ENCODE results near the gene DCLK2.

Gene DCLK2

DNA sequence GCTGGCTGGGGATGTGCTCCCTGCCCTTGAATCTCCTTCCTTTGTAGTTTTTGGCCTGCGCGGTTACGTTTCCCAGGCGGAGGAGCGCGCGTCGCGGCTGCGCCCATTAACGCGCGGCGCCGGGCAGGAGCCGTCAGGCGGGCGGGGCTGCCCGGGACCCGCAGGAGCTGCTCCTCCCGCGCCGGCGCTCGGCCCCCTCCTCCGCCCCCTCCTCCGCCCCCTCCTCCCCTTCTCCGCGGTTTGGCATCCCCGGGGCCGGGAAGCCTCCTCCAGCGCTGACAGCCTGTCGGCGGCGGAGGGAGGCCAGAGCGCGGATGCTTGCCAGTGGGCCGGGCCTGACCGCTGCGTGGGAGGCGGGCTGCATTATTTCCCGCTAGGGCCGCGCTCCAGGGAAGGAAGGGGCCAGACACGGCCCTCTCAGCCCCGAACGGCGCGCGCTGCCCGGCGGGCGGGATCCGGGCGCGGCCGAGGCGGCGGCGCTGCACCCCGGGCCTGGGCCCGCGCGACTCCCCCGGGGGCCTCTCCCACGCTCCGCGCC lies at the start of gene DCLK2:
TSS of gene DCLK2 (plus strand) at position 405 of the 538 bp plus-strand sequence. CDS start 583 bp downstream, outside the sequence.
- DNase-seq, result peak; percentile 24 to 41

DNA sequence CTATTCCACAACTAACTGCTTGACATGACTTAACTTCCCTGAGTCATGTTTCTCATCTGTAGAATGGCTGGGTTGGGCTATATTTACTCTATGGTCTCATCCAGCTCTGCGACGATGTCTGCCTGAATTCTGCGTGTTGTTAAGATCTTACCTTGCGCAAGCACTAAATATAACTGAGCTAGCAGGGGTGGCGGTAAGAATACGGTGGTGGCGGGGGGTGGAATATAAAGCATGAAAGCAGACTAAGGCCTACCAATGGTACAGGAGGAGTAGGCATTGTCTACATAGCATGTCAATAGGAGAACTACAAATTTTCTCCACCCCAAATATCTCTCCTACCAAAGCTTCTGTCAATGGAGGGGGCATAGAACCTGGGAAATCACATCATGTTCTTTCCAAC lies 45.7 kb upstream of the DCLK2 start:
- no peak for DNase-seq

DNA sequence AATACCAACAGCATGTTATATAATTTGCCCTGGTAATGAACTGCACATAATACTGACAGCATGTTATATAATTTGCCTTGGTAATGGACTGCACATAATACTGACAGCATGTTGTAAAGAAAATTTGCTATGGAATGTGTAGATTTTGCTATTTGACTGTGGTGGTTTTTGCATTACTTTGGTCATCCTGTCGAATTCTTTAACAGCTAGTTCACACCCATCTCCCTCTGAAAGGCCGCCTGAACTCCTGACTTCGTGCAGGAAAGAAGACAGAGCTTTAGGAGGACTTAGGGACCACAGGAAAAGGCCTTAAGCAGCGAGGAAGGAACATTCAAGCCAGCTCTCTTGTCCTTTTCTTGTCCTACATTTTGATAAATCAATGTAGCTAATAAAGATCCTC lies 45.2 kb upstream of the DCLK2 start:
- no peak for DNase-seq

DNA sequence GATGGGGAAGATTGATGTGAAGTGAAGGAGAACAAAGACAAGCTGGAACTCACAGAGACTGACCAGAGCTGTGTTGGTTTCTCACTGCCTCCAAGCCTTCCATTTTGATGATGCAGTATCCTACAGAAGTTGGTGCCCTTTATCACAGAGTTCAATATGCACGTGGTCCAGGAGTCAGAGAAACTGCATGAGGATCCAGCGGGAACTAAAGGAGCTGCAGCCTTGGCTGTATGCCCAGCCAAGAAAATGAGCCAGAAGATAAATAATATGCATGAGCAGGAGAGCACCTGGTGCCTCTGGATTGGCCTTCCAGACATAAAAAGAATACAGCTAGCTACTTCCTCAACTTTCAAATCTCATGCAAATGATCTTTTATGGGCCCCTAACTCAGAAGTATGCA lies 44.3 kb upstream of the DCLK2 start:
- DNase-seq, result peak in 1 of 2 experiments; percentile 22

DNA sequence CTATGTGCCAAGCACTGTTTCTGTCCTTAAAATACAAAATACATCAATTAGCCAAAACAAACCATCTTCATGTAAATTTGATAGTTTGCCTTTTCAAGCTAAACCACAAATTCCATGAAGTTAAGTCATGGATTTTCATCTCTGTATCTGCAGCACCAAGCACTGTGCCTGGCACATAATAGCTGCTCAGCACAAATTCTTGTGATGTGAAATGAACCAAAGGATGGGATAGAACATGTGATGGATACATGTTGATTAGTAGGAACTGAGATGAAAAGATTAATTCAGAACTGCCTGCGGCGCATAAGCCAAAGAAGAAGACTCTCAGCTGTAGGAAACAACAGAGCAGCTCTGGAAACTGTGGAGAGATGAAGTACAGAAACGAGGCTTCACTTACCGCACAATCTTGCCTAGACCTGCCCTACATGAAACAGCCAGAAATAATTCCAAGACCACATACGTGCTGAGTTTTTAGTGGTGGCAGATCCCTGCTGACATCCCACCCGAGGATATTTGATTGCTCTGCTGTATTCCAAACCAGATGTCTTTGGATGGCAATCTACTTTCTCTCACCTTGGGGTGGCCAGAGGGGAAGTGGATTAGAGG lies 40.9 kb upstream of the DCLK2 start:
- no peak for DNase-seq

DNA sequence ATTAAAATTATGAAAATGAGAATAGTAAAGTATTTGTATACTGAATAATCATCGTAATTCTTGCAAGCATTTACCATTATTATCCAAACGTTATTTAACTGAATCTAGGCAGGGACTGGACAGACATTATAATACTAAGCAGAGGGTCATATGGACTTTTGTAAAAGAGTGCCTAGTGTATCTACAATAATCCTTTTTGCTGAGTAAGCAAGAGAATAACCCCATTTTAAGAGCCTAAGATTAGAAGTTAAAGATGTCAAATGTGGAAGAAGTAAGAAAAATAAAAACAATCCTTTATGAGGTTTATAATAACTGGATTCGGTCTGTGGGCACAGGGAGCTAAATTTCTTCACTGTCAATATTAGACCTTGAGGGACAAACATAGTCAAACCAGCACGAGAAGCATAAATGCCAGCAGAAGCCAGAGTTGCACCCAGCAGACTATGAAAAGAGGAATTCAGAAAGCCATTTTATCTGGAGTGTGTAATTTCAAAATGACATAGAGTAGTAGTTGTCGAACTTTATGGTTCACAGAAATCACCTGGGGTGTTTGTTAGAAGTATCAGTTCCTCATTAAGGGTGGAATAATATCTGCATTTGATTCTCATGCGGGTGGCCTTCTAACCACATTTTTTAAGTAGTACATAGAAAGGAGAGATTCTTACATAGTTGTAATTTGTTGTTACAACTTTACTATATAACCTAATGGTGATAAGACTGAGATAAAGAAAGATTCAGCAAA lies 39.7 kb upstream of the DCLK2 start:
- no peak for DNase-seq

DNA sequence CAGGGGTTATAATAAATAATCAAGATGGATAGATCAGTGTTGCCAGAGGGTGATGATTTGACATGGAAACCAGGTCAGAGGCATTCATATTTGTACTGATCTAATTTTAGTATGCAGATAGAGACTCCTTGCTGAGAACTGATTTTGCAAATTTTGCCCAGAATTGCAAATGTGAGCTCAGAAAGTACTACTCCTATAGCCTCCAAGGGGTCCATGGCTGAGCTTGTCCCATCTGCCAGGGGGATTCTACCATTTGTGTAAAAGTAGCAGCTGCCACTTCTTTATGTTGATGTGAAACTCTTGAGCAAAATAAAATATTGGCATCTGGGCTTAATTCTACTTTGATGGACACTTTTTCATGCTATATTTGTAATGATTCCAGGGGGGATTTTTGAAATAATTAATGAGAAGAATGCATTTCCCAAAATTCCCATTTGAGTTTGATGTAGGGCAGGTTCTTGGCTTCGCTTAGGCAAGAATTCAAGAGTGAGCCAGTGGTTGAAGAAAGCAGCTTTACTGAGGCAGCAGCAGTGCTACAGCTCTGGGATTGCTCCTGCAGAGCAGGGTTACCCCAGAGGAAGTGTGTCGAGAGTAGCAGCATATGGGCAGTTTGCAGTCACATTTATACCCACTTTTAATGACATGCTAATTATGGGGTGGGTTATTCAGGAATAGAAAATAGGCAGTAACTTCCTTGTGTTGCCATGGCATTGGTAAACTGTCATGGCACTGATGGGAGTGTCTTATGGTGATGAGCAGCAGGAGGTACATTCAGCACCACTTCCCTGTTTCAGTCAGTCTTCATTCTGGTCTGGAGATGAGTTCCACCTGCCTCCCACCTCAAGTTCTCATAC lies 38.7 kb upstream of the DCLK2 start:
- peak in 1 of 2 experiments; percentile 8 for DNase-seq

DNA sequence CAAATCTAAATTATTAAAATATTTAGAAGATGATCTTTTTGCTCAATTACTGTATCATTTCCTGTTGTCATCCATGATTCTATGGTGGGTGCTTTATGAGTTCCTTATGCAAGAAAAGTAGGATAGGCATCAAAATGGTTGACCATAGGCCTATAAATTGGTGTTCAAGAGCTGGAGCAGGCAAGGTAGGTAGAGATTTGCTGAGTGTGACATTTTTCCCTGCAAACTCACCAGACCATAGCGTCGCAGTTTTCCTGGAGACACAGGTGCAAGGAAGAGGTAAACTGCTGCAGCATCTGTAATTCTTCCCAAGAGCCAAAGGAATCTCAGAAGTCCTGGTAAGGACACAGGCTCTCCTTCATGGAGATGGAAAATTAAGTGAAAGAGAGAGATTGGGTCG lies 33.7 kb upstream of the DCLK2 start:
- DNase-seq, result no peak

DNA sequence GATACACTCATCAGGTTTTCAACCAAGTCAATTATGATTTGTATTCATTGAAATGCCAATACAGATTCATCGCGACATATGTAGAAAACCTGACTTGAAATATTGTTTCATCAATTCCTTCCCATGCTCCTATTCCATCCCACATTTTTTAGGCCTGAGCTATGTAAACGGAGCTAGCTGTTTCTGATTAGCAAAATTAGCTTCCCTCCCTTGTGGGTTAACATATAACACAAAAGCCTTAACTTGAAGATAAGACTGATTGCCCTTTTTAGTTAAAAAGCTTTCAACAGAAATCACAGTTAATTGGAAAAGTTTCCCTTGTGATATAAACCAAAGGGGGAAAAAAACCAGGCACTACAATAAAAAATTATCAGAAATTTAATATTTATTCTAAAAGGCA lies 32.8 kb upstream of the DCLK2 start:
- no peak for DNase-seq

DNA sequence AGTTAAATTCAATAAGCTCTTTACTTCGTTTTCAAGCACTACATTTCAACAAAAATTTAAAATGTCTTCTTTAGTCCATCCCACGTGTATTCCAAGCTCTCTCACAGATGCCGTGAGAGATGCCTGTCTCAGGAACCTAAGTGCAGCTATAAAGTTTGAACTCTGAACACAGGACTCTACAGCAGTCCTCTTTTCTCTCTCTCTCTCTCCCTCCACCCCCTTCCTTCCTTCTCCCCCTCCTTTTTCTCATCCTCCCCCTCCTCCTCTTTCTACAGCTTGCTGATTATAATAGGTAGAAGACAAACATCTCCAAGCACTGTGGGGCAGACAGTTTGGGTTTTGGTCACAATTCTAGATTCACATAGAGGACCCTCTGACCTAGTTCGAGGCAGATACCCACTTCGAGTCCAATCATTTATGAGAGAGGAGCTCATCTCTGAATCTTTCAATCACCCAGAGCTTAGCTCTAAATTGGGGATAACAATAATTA lies 31.5 kb upstream of the DCLK2 start:
- no peak for DNase-seq

DNA sequence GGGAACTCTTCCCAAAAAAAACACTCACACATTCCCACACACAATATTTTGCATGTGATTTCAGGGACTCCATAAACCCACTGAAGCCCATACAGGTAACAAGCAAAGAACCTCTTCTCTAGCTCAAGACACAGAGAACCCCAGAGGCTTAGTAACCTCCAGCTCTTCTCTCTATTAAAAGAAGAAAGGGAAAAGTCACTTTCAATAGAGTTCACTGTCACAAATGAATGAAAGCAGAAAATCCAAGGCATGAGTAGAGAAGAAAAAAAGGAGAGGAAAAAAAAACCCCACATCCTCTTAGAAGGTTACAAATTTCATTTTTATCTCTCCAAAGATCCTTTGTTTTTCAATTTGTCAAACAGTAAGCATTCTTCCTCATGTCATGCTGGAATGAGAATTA lies 30.7 kb upstream of the DCLK2 start:
- DNase-seq, result no peak

DNA sequence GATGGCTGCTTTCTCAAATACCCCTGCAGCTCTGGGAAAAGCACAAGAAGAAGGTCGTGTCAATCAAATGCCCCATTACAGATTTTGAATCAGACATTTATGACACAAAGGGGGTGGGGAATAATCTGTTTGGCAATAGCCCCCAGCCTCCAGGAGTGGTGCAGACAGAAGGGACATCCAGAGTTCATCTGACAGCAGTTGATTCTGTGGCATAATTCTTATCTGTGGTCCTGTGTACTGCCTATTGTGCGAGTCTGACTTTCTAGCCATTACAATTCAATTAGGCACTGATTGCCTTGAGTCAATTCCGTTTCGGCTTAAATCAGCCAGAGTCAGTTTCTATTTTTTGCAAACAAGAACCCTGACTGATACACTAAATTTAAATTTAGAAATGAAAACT lies 28.6 kb upstream of the DCLK2 start:
- DNase-seq, result no peak

DNA sequence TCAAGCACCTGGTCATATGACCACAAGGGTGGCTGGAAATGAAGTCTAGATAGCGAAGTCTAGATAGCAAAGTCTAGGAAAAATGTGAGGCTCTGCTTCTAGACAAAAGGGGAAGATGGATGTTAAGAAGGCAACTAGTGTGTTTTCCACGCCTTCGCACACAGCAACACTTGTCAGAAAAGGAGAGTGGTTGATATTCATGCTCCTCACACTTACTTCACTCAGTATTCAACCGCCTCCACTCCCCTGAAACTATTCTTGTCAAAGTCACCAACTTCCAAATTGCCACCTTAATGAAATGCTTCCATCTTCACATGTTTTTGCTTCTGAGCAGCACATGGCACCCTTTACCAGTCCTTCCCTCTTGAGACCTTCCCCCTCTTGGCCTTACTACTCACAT lies 27.7 kb upstream of the DCLK2 start:
- no peak for DNase-seq

DNA sequence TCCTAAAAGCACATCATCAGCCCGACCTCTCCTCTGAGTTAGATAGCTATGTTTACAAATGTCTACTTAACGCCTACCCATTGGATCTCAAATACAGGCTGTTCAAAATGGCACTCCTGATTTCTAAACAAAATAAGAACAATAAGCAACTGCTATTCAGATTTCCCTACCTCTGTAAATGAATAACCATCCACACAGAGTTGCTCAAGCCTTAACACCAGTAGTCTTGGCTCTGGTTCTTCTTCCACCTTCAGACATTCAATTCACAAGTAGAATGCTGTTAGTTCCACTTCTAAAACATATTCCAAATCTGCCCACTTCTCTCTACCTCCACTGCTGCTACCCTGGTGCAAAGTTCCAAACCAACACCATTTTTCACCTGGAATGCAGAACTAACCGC lies 27.1 kb upstream of the DCLK2 start:
- DNase-seq, result no peak

DNA sequence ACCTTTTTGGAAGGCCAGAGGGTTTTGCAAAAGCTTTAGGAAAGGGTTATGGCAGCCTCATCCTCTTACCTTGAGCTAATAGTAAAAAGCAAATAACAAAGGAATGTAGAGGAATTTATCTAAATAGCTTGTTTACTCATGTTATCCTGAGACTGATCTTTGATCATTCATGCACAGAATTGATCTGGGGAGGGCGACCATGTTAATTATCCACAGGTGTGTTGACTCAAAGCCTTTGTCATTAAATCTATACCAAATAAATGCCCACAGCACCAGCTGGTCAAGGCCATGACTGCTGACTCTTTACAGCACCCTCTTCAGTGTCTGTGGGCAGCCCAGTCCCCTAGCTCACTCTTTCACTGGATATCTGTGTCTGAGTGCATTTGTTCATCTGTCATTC lies 22.8 kb upstream of the DCLK2 start:
- DNase-seq, result no peak

DNA sequence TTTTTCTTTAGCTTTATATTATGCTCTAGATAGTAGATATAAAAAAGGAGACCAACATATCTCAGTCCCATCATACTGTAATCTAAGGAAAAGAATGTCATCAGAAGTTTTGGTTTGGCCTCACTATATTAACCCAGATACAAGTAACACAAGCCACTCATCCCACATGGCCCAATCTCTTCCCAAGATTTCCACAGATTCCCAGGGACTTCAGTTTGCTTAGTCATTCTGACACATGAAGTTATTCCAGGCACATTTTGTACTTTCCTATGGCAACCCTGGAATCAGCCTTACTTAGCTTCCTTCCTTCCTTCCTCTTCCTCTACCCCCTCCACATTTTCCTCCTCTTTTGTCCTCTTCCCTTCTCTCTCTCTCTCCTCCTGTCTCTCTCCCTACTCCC lies 21.7 kb upstream of the DCLK2 start:
- no peak for DNase-seq

DNA sequence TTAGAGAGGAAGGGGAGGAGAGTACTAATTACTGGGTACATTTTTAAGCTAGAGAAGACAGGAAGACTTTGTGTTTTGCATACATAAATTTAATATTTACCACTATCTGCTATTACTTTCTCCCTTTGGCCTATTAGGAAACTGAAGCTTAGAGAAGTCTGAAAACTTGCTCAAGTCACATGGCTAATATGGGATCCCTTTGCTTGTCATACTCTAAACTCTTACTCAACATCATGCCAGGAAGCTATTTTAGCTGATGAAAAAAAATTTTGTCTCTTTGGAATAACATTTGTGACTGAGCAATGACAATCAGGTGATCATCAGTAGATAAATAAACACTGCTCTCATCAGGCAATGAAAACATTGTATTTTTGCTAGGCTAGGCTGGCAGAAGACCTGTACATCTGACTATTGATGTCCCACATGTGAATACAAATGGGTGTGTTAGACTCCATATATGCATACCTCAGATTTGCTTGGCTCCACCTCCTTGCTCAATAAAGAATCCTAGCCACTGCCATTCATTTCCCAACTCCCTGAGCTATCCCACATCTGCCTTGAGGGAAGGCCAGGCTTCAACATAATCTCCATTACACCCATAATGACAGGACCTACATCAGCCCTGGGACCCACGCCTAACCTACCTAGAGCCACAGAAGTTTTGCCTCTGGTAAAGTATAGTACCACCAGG lies 17.0 kb upstream of the DCLK2 start:
- no peak for DNase-seq

DNA sequence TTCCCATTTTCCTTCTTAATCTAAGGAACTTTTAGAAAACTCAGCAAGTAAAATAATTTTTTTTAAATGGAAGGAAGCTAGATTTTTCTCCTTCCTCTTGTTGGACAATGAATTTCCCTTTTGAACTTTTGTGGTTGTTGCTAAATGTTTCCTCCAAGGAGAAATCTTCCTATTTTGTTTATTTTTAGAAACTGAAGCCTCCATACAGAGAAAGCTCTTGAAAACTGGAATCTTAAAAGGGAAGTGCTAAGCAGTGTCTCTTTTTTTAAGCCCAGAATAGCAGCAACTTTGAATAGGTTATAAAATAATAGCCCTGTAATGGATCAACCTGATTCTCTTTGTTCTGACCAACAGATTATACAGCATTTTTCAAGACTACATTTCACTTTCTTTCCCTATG lies 15.1 kb upstream of the DCLK2 start:
- no peak for DNase-seq

DNA sequence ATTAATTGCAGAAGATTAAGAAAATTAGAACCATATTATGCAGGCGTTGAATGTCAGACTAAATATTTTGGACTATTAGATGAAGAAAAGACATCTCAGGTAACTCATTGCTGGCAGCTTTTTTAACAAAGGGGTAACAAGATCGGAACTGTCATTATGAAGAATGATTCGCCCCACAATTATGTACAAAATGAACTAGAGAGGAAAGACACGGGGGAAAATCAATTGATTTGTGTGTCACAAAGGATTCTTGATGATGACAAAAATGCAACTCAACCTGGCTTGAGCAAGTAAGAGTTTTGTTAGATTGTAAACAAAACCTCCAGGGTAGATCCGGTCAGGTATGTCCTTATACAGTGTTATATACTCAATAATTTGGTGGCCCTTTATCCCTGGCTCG lies 12.5 kb upstream of the DCLK2 start:
- DNase-seq, result no peak

DNA sequence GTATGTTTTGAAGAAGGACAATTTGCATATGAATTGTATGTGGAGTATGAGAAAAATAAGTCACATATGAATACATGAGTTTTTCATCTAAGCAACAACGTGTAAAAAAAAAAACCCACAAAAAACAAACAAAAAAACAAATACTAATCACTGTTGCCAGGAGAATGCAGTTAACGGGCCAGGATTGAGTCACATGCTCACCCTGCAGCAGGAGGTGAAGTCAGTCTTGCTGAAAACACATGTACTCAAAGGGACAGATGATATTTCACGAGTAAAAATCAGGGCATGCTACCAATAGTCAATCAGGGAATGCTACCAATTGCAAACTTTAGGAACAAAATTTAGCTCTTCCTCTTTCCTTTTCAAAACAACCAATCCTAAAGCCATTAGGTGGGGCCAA lies 10.4 kb upstream of the DCLK2 start:
- DNase-seq, result no peak

DNA sequence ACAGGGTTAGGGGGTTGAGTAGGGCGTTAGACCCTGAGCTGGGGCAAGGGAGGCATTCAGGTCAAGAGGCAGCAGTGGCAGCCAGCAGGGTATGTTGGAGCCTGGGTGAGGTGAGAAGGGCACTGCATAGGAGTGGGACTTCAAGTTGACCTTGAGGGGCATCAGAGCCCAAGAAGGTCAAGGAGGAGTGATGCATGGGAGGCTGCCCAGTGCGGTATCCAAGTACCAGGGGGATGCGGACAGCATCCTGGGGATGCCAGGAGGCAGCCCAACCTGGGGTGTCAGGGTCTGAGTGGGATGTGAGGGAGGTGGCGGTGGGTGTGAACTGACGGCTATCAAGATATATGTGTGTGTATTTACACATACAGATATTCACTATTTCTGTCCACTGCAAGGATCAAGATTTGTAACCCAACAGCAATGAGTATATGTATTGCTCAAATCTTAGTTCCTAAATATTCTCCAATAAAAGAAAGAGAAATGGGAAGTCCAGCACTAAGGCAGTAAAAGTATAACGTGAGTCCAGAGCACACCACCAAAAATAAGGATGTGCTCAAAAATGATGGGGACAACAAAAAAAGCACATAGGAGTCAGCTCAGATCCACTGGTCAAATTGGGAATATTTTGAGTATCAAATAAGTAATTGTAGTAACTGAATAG lies 9.8 kb upstream of the DCLK2 start:
- no peak for DNase-seq

DNA sequence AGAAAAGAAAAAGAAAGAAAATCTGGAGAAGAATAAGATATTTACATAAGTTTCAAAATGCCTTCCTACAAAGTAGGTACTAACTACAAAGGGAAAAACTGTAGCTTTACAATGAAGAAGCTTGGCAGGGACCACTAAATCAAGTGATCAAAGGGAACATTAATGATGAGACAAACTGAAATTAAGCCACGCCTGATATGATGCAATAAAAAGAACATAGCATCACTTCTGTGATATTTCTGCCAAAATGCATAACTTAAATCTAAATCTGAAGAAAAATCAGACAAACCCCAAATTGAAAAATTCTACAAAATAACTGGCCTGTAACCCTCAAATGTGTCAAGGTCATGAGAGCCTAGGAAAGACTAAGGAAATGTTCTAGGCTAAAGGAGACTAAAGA lies 8.9 kb upstream of the DCLK2 start:
- DNase-seq, result no peak

Measured in NCI-H524 (cell line).